GM18526 (cell line): ENCODE results near the gene TSPOAP1.

Source experiments
- POLR2A ChIP-seq: IDR thresholded peaks from 3 replicates; pipeline ENCODE4 v1.6.1; 2011; ENCODE audit not compliant: insufficient read length; ENCODE audit errors: extremely low read depth

Gene TSPOAP1

GRCh38 chr17:58308985-58309917, 19.3 kb downstream of the TSPOAP1 start:
- TF ChIP-seq POLR2A = no peak

DNA sequence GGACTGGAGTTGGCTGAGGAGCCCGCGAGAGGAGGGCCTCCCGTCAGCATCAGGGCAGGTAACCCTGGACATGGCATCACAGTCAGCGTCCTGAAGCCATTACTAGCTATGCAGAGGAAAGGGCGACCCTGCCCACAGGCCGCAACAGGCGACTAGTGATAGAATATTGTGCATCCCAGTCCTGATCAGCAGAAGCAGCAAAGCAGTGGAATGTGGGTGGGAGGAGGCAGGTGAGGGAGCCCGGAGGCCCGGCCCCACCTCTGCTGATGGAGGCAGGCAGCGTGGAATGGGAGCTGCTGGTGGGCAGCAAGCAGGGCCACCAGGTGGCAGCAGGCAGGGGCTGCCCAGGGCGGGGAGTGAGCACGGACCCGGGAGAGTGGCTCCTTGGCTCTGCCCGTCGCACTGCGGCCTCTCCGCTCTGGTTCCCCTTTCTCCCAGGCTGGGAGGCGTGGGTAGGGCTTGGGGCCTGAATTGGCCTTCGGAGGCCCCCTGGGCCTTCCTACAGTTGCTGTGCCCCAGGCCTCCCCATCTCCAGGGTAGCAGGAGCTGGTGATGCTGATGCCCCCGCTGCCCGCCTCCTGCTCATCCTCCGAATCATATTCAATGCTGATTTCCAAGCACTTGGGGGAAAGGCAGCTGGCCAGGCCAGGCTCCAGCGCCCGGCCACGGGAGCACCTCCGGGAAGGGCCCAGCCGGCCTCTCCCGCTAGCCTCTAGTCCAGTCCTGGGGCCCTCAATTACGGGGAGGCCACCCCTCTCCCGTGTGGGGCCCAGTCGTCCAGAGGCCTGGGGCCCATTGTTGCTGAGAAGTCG, 20.2 kb downstream of the TSPOAP1 start:
- no peak for TF ChIP-seq POLR2A

GRCh38 chr17:58307468-58308172, 21.0 kb downstream of the TSPOAP1 start:
- TF ChIP-seq POLR2A = no peak

GRCh38 chr17:58306131-58306951, 22.3 kb downstream of the TSPOAP1 start:
- TF ChIP-seq POLR2A = no peak

DNA sequence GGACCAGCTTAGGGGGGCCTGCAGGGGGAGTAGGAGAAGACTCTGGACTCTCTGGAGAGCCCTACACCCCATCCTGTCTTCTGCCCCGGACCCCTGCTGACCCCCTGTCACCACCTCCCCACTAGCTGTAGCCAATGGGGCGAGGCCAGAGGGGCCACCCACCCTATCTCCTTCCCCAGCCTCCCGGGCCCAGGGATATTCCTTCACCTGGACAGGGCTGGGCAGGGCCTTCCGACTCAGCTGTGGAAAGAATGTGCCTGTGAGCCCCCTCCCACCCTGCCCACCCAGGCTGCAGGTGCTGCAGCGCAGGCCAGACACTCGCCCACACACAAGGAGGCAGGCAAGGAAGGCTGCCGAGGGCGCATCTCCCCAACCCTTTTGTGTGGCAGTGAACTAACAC, 23.0 kb downstream of the TSPOAP1 start:
- no peak for TF ChIP-seq POLR2A

- TF ChIP-seq POLR2A = no peak
Measured at GRCh38 chr17:58304750-58305486, 23.7 kb downstream of the TSPOAP1 start.

DNA sequence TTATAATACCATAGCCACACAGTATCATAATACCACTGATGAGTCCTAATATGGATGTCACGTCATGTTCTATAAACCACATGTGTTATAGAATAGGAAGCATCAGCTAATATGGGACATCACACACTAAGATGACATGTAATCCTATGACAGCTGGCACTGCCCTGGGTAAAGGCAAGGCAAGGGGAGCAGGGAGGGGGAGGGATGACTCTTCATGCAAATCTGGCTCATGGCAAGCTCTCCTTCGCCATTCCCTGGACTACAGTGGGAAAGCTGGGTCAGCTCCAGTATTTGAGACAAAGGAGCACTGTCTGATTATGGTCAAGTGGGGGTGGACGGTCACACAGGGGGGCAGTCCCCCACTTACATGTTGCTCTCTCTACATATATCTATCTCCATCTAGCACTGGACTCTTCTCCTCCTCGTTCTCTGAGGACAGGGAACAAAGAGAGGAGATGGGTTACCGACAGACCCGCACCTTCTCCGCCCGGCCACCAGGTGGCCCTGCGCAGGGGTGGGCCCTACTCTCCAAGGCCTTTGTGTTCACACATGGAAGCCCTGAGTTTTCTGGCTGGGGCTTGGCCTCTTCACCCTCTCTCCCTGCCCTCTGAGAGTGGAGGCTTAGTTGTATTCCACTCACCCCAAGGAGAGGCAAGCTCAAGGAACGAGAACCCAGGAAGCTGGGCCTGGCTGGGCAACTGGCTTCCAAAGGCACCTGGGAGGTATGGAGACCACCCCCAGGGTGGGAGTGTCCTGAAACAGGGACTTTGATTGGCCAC, 24.4 kb downstream of the TSPOAP1 start:
- TF ChIP-seq POLR2A = no peak

- TF ChIP-seq POLR2A = no peak
Measured at GRCh38 chr17:58302919-58303585, 25.5 kb downstream of the TSPOAP1 start.

DNA sequence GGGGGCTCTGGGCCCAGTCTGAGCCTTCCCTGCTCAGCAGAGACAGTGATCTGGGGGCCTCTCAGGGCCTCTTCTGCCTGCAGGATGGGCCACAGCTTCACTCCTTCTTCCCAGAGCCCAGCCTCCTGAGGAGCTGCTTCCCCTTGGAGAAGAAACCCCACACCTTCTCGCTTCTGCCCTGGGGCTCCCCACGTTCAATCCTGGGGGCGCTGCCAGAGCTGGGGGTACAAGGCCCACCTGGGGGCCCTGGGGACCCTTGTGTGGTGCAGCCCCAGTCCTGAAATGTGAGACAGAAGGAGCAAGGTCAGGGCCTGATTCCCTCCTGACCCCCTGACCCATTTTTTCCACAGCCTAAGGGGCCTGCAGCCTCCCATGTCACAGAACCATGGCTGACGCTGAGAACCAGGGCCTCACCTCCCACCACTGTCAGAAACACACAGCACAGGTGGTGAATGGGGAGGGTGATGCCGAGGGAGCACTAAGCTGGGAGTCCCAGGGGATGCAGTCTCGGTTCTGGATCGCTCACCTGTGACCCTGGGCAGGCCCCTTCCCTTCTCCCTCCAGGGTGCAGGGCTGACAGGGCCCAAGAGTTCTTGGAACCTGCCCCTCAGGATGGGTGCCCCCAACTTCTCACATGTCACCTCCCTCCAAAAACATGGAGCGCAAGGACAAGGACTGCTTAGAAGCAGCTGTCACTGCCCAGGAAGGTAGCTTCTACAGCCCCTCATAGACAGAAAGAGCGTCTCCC, 26.2 kb downstream of the TSPOAP1 start:
- TF ChIP-seq POLR2A = no peak

- no peak for TF ChIP-seq POLR2A
Measured at GRCh38 chr17:58301504-58302150, 27.0 kb downstream of the TSPOAP1 start.

- no peak for TF ChIP-seq POLR2A
Measured at GRCh38 chr17:58300336-58300735, 28.3 kb downstream of the TSPOAP1 start.

DNA sequence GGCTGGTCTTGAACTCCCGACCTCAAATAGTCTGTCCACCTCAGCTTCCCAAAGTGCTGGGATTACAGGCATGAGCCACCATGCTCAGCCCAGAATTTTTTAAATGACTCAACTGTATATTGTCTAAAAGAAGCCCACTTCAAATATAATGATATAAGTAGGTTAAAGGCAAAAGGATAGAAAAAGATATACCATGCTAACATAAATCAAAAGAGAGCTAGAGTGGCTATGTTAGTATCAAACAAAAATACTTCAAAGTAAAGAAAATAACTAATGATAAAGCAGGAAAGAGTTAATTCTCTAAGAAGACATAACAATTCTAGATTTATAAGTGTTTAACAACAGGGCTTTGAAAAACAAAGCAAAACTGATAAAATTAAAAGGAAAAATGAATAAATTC, 34.6 kb downstream of the TSPOAP1 start:
- no peak for TF ChIP-seq POLR2A

GRCh38 chr17:58291246-58291645, 37.3 kb downstream of the TSPOAP1 start:
- TF ChIP-seq POLR2A = no peak
